HepG2 (cell line): ENCODE data around the gene ZBTB21. TPM values are rescaled to one million over a fixed set of nuclear protein-coding genes. Genes with fewer than 3 reads are reported as not detected.

Experiments
- ATAC-seq: fragments of 200-7000 bp; cut with Tn5 transposase; 3 replicates; pipeline ENCODE4 v1.9.1; 2020; ENCODE audit warnings: mild to moderate bottlenecking, moderate library complexity
- BruUV-seq: library from RNA; stranded (reverse); fragments of 400-500 nt; replicated peaks from 2 replicates; lab custom pipeline; 2021; lab: Mats Ljungman, UMichigan
- CTCF ChIA-PET: fragments of 300-600 bp; formaldehyde crosslinking; extraction: SDS; loops from one replicate; lab custom pipeline; 2021; ENCODE audit warnings: low total read pairs, inconsistent platforms, low intra/inter-chr PET ratio; lab: Yijun Ruan, JAX
- POLR2A ChIA-PET: fragments of 350-600 bp; sonication (Branson Sonifier 250); formaldehyde crosslinking; loops from one replicate; lab custom pipeline; 2020; ENCODE audit warnings: antibody characterized with exemption, inconsistent platforms; lab: Yijun Ruan, JAX
- DNase-seq: peaks from one replicate; pipeline ENCODE4 v3.0.0-alpha.2; 2015; ENCODE audit warnings: low spot score
- FAIRE-seq: peaks from 3 replicates; lab custom pipeline; 2011; peaks lifted over from hg19 to GRCh38; lab: Jason Lieb, UNC
- H2AFZ ChIP-seq: one replicate; pipeline ENCODE4 v1.6.1; 2011; ENCODE audit warnings: low read length, inconsistent platforms
- H3K27ac ChIP-seq: fragments of 300-600 bp; 3 replicates; pipeline ENCODE4 v1.8.0; 2011; ENCODE audit warnings: mixed run types, mild to moderate bottlenecking, mixed read lengths, low read length, inconsistent platforms; ENCODE audit not compliant: insufficient read depth; ENCODE audit errors: extremely low read length
- H3K27me3 ChIP-seq, 2 experiments: fragments of 200-600 bp in 1 of 2; 2 replicates in 1 of 2; 3 replicates in 1 of 2; pipeline versions ENCODE4 v1.6.0 to v1.8.0; 2011; ENCODE audit warnings: low read length in 2 of 2, mild to moderate bottlenecking in 2 of 2, moderate library complexity in 2 of 2, inconsistent platforms in 1 of 2; ENCODE audit not compliant: insufficient read depth in 2 of 2, control insufficient read depth in 1 of 2
- H3K36me3 ChIP-seq, 2 experiments: fragments of 200-600 bp in 1 of 2; replicated peaks in 1 of 2; 2 replicates in 1 of 2; 3 replicates in 1 of 2; pipeline versions ENCODE4 v1.5.1 to v1.8.0; 2011; ENCODE audit warnings: low read length in 2 of 2, inconsistent platforms in 1 of 2; ENCODE audit not compliant: insufficient read depth in 2 of 2, control insufficient read depth in 1 of 2
- H3K4me1 ChIP-seq: 2 replicates; pipeline ENCODE4 v1.5.1; 2012; ENCODE audit warnings: low read length, inconsistent platforms; ENCODE audit not compliant: insufficient read depth
- H3K4me2 ChIP-seq: 2 replicates; pipeline ENCODE4 v1.6.0; 2011; ENCODE audit warnings: low read depth, low read length, inconsistent platforms
- H3K4me3 ChIP-seq, 3 experiments: fragments of 200-600 bp in 1 of 3; sonication (generic), shearing (Covaris generic) in 1 of 3; replicated peaks in 1 of 3; 2 replicates each; pipeline ENCODE4 v1.5.1; 2011 to 2016; ENCODE audit warnings: low read length in 3 of 3, inconsistent platforms in 2 of 3, low read depth in 2 of 3, mild to moderate bottlenecking in 2 of 3, control low read depth in 1 of 3, mixed read lengths in 1 of 3; ENCODE audit not compliant: insufficient read depth in 1 of 3
- H3K79me2 ChIP-seq: one replicate; pipeline ENCODE4 v1.6.1; 2011; ENCODE audit warnings: low read length, inconsistent platforms; ENCODE audit not compliant: insufficient read depth
- H3K9ac ChIP-seq: 2 replicates; pipeline ENCODE4 v1.6.0; 2011; ENCODE audit warnings: mild to moderate bottlenecking, low read depth, low read length, inconsistent platforms; ENCODE audit not compliant: insufficient read depth
- H3K9me3 ChIP-seq: 2 replicates; pipeline ENCODE4 v1.5.1; 2012; ENCODE audit warnings: mild to moderate bottlenecking, low read length
- H4K20me1 ChIP-seq: 2 replicates; pipeline ENCODE4 v1.6.0; 2011; ENCODE audit warnings: inconsistent platforms, mild to moderate bottlenecking, low read length, moderate library complexity; ENCODE audit not compliant: insufficient read depth
- CCAR2 ChIP-seq: fragments of 200-400 bp; formaldehyde crosslinking; optimal IDR thresholded peaks from 2 replicates; pipeline ENCODE3; 2018; ENCODE audit warnings: low read depth, mild to moderate bottlenecking, low read length, moderate library complexity
- ETV6 ChIP-seq: sonication (generic); formaldehyde crosslinking; conservative IDR thresholded peaks from 2 replicates; pipeline ENCODE4 v1.4.0; 2020; ENCODE audit warnings: missing genetic modification reagents
- HNF1B ChIP-seq: sonication (generic); formaldehyde crosslinking; IDR thresholded peaks from 2 replicates; pipeline ENCODE4 v1.5.1; 2020; ENCODE audit warnings: mild to moderate bottlenecking, moderate library complexity, missing genetic modification reagents
- POLR2A ChIP-seq, 2 experiments: IDR thresholded peaks; 2 replicates each; pipeline ENCODE4 v1.6.1; 2011; ENCODE audit warnings: low read depth in 2 of 2, low read length in 2 of 2, mild to moderate bottlenecking in 1 of 2, moderate library complexity in 1 of 2; ENCODE audit not compliant: insufficient read depth in 1 of 2
- SMAD1 ChIP-seq: sonication (generic); formaldehyde crosslinking; IDR thresholded peaks from 2 replicates; pipeline ENCODE4 v1.4.0; 2020; ENCODE audit warnings: missing genetic modification reagents, low read depth, mild to moderate bottlenecking, borderline replicate concordance
- XBP1 ChIP-seq: sonication (generic); formaldehyde crosslinking; IDR thresholded peaks from 2 replicates; pipeline ENCODE4 v1.5.0; 2020; ENCODE audit warnings: missing genetic modification reagents
- ZBTB43 ChIP-seq: sonication (generic); formaldehyde crosslinking; conservative IDR thresholded peaks from 2 replicates; pipeline ENCODE4 v1.4.0; 2020; ENCODE audit warnings: missing genetic modification reagents
- ZC3H4 ChIP-seq: sonication (generic); formaldehyde crosslinking; IDR thresholded peaks from 2 replicates; pipeline ENCODE4 v1.4.0; 2020; ENCODE audit warnings: missing genetic modification reagents, borderline replicate concordance
- ZMYM2 ChIP-seq: sonication (generic); formaldehyde crosslinking; IDR thresholded peaks from 2 replicates; pipeline ENCODE4 v1.8.0; 2022; ENCODE audit warnings: mild to moderate bottlenecking, missing genetic modification reagents
- ZNF430 ChIP-seq: sonication (generic); formaldehyde crosslinking; IDR thresholded peaks from 2 replicates; pipeline ENCODE4 v1.9.0; 2021; ENCODE audit warnings: mild to moderate bottlenecking, missing genetic modification reagents
- ZSCAN25 ChIP-seq: sonication (generic); formaldehyde crosslinking; IDR thresholded peaks from 2 replicates; pipeline ENCODE4 v1.8.0; 2022; ENCODE audit warnings: mild to moderate bottlenecking, missing genetic modification reagents
- WGBS: methylation state at CpG from one replicate; pipeline ENCODE4 v1.1.6; 2017; ENCODE audit warnings: low lambda C conversion rate; 5-methylcytosine and 5-hydroxymethylcytosine counted together
- in situ Hi-C: cut with HindIII; loops from 2 replicates; pipeline ENCODE4 v1.10.0; 2017; ENCODE audit warnings: low pct_unique_long_range_greater_than_20kb; ENCODE audit not compliant: extremely low pct_ligation_motif_present
- intact Hi-C: fragments of 100-400 bp; cut with micrococcal nuclease; formaldehyde crosslinking; loops from one replicate; pipeline ENCODE4 v1.10.0; 2022; ENCODE audit not compliant: unreplicated experiment
- polyA plus RNA-seq, 8 experiments: library from polyadenylated mRNA; depleted of rRNA in 3 of 8; stranded (reverse) in 7 of 8; unstranded in 1 of 8; fragments of >200 nt; fragmentation: Illumina TruSeq in 4 of 8; extraction: Trizol in 4 of 8; gene quantifications; 2 replicates each; pipeline versions ENCODE4 v1.2.1 to v1.2.3, GENCODE V29; 2011 to 2016; ENCODE audit warnings: low read depth in 4 of 8, missing spikeins in 1 of 8, mixed read lengths in 1 of 8; ENCODE audit not compliant: insufficient read depth in 1 of 8
- total RNA-seq, 5 experiments: library from RNA; depleted of rRNA; stranded (reverse); fragments of >200 nt; fragmentation: Illumina TruSeq; extraction: Trizol; gene quantifications; 2 replicates each; pipeline ENCODE4 v1.2.3, GENCODE V29; 2016; ENCODE audit warnings: low read depth in 1 of 5
- TF ChIP-seq, protein P1 (sequence below), 2 experiments: fragments of 450-650 bp in 1 of 2; sonication (generic) in 1 of 2; formaldehyde crosslinking; IDR thresholded peaks; 2 replicates each; pipeline versions ENCODE4 v1.5.0 to v1.8.0; 2020 to 2022; ENCODE audit warnings: mild to moderate bottlenecking in 1 of 2, missing genetic modification reagents in 1 of 2

Gene ZBTB21
- total and polyA plus RNA-seq, 2 of the 13 experiments (the other 11 are each of a cell fraction or from before 2014, with no cell fraction given), result 4.5 to 6.1 TPM

DNA sequence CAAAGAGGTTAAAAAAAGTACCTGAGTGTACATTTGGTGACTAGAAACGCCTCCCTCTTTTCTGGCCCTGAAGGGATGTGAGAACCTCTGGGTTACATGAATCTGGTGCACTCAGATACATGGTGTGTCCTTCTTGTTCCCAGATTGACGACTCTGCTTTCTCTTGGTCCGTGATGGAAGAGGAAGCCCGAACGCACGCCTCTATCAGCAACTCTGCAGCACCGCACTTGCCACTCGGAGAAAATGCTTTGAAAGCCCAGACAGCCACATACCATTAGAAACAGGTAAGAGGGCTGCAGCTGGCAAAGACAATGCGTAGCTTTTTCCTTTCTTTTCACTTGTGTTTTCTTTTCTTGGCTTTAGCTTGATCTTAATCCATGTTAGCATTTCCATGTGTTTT, 21.1 kb upstream of the ZBTB21 start:
- H2AFZ ChIP-seq, result no peak overlapping the region
- in situ Hi-C loops, result no loop called here
- CTCF ChIA-PET, result no interaction called here
- H3K27ac ChIP-seq, result no peak overlapping the region
- H3K4me3 ChIP-seq, result no peak overlapping the region
- H4K20me1 ChIP-seq, result no peaks in the 10 kb centered on the region
- H3K36me3 ChIP-seq, result no peaks in the 10 kb centered on the region
- no peaks in the 10 kb centered on the region for H3K4me1 ChIP-seq
- TF ChIP-seq, protein P1, sequence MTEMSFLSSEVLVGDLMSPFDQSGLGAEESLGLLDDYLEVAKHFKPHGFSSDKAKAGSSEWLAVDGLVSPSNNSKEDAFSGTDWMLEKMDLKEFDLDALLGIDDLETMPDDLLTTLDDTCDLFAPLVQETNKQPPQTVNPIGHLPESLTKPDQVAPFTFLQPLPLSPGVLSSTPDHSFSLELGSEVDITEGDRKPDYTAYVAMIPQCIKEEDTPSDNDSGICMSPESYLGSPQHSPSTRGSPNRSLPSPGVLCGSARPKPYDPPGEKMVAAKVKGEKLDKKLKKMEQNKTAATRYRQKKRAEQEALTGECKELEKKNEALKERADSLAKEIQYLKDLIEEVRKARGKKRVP (CRISPR knock-in tag; IDR thresholded peaks at IDR 0.05), result no peak
- TF ChIP-seq POLR2A (IDR thresholded peaks at IDR 0.05; ENCODE audit: insufficient read depth in 1 of 2, low read depth in 2 of 2, low read length in 2 of 2), result no peak
- no peak for TF ChIP-seq XBP1 (CRISPR knock-in tag)
- TF ChIP-seq ZC3H4 (CRISPR knock-in tag), result no peak
- TF ChIP-seq ZMYM2 (CRISPR knock-in tag), result no peak
- no peak for TF ChIP-seq ZNF430 (CRISPR knock-in tag)
- no peak for TF ChIP-seq SMAD1 (CRISPR knock-in tag)
- TF ChIP-seq ZSCAN25 (CRISPR knock-in tag), result no peak
- no peak for TF ChIP-seq HNF1B (CRISPR knock-in tag)
- no peak for TF ChIP-seq CCAR2
- no peak for TF ChIP-seq ZBTB43 (CRISPR knock-in tag)
- TF ChIP-seq ETV6 (CRISPR knock-in tag), result no peak
- TF ChIP-seq, all 625 proteins: peak for 0
- FAIRE-seq (no peak), ATAC-seq (no peak), DNase-seq (no peak)
- POLR2A ChIA-PET, result no interaction called here
- intact Hi-C loops, result no loop called here
- no TSS peak for BruUV-seq
- Histone ChIP-seq H3K4me2 (no peak overlapping the region), H3K9ac (no peak overlapping the region), H3K79me2 (no peaks in the 10 kb centered on the region), H3K27me3 (peaks cover 0 to 12% of the 10 kb centered on the region in 2 experiments; a peak in 3 of 5 replicates), H3K9me3 (no peaks in the 10 kb centered on the region)
- WGBS, result 41% methylated on average over 9 of the region's 9 CpGs
